HCT116 (cell line): ENCODE results near the gene BBS9. TPM values are rescaled to one million over a fixed set of nuclear protein-coding genes. Genes with fewer than 3 reads are reported as not detected.

ENCODE experiments used
- ATAC-seq: fragments of 200-7000 bp; cut with Tn5 transposase; 2 replicates; pipeline ENCODE4 v1.9.1; 2020; ENCODE audit warnings: mild to moderate bottlenecking, moderate library complexity
- BruUV-seq: library from RNA; stranded (reverse); fragments of 400-500 nt; replicated peaks from 2 replicates; lab custom pipeline; 2021; lab: Mats Ljungman, UMichigan
- CTCF ChIA-PET: fragments of 300-600 bp; sonication (Branson Sonifier 250); formaldehyde crosslinking; loops from one replicate; lab custom pipeline; 2021; ENCODE audit warnings: antibody characterized with exemption; lab: Charles Lee
- POLR2A ChIA-PET: fragments of 300-600, 350-600 bp; sonication (Branson Sonifier 250); formaldehyde crosslinking; loops from one replicate; lab custom pipeline; 2021; ENCODE audit warnings: antibody characterized with exemption; lab: Charles Lee
- RAD21 ChIA-PET, 2 experiments: fragments of 300-600 bp; sonication (Branson Sonifier 250); formaldehyde crosslinking; loops; one replicate each; lab custom pipeline; 2023; ENCODE audit warnings: low total read pairs in 2 of 2; ENCODE audit not compliant: uncharacterized antibody in 2 of 2, unreplicated experiment in 2 of 2, low non-redundant PET in 1 of 2; lab: Charles Lee
- DNase-seq: peaks from one replicate; pipeline ENCODE4 v3.0.0-alpha.2; 2010; ENCODE audit warnings: low read depth, low spot score
- H2AFZ ChIP-seq: fragments of 200-600 bp; shearing (Covaris generic), sonication (generic); 2 replicates; pipeline ENCODE4 v1.6.1; 2017; ENCODE audit warnings: low read depth, mixed run types, mixed read lengths, antibody characterized with exemption, low read length; ENCODE audit not compliant: poor library complexity, severe bottlenecking
- H3K27ac ChIP-seq: 2 replicates; pipeline ENCODE4 v1.5.1; 2012; ENCODE audit warnings: low read depth, low read length
- H3K27me3 ChIP-seq: fragments of 200-600 bp; sonication (generic); 2 replicates; pipeline ENCODE4 v1.6.1; 2016; ENCODE audit warnings: mixed run types, low read length, mixed read lengths; ENCODE audit not compliant: insufficient read depth
- H3K36me3 ChIP-seq, 2 experiments: fragments of 200-500 bp in 1 of 2; fragments of 200-600 bp in 1 of 2; sonication (Bioruptor generic) in 1 of 2; sonication (generic) in 1 of 2; 2 replicates each; pipeline versions ENCODE4 v1.5.1 to v1.6.1; 2014 to 2016; ENCODE audit warnings: low read length in 2 of 2, inconsistent platforms in 1 of 2, mixed read lengths in 1 of 2, mixed run types in 1 of 2; ENCODE audit not compliant: insufficient read depth in 2 of 2, control insufficient read depth in 1 of 2
- H3K4me1 ChIP-seq, 2 experiments: fragments of 200-600 bp in 1 of 2; sonication (generic) in 1 of 2; 2 replicates each; pipeline versions ENCODE4 v1.5.1 to v1.6.1; 2012 to 2017; ENCODE audit warnings: low read length in 2 of 2, inconsistent platforms in 1 of 2, mild to moderate bottlenecking in 1 of 2, mixed read lengths in 1 of 2, mixed run types in 1 of 2, moderate library complexity in 1 of 2; ENCODE audit not compliant: insufficient read depth in 2 of 2, control insufficient read depth in 1 of 2
- H3K4me2 ChIP-seq: fragments of 200-600 bp; sonication (generic); 2 replicates; pipeline ENCODE4 v1.6.1; 2017; ENCODE audit warnings: mixed run types, low read length, mixed read lengths
- H3K4me3 ChIP-seq, 2 experiments: fragments of 200-600 bp in 1 of 2; sonication (generic) in 1 of 2; replicated peaks in 1 of 2; 2 replicates each; pipeline ENCODE4 v1.5.1; 2011 to 2016; ENCODE audit warnings: low read length in 2 of 2, control low read depth in 1 of 2, low read depth in 1 of 2, mild to moderate bottlenecking in 1 of 2, mixed read lengths in 1 of 2, mixed run types in 1 of 2
- H3K79me2 ChIP-seq: fragments of 200-600 bp; sonication (generic); 2 replicates; pipeline ENCODE4 v1.6.1; 2017; ENCODE audit warnings: mild to moderate bottlenecking, mixed run types, low read length, moderate library complexity, mixed read lengths; ENCODE audit not compliant: insufficient read depth
- H3K9ac ChIP-seq: fragments of 200-600 bp; sonication (generic); 2 replicates; pipeline ENCODE4 v1.6.1; 2016; ENCODE audit warnings: low read length, mixed read lengths
- H3K9me2 ChIP-seq: fragments of 200-600 bp; sonication (generic), shearing (Covaris generic); 2 replicates; pipeline ENCODE4 v1.6.1; 2017; ENCODE audit warnings: mixed run types, mild to moderate bottlenecking, moderate library complexity; ENCODE audit not compliant: insufficient read depth
- H3K9me3 ChIP-seq, 2 experiments: fragments of 200-500 bp in 1 of 2; fragments of 200-600 bp in 1 of 2; sonication (Bioruptor generic) in 1 of 2; sonication (generic) in 1 of 2; 2 replicates each; pipeline ENCODE4 v1.6.1; 2014 to 2017; ENCODE audit warnings: low read length in 2 of 2, mixed read lengths in 2 of 2, inconsistent platforms in 1 of 2, low read depth in 1 of 2, mild to moderate bottlenecking in 1 of 2, mixed run types in 1 of 2, moderate library complexity in 1 of 2; ENCODE audit not compliant: control insufficient read depth in 1 of 2, insufficient read depth in 1 of 2
- H4K20me1 ChIP-seq: fragments of 200-600 bp; sonication (generic), shearing (Covaris generic); 2 replicates; pipeline ENCODE4 v1.6.1; 2017; ENCODE audit warnings: mixed run types, mild to moderate bottlenecking, moderate library complexity; ENCODE audit not compliant: insufficient read depth
- CBX3 ChIP-seq: IDR thresholded peaks from 2 replicates; pipeline ENCODE4 v1.6.1; 2012; ENCODE audit warnings: low read depth
- CTCF ChIP-seq, 3 experiments: fragments of 200-600 bp in 1 of 3; sonication (generic) in 1 of 3; IDR thresholded peaks in 2 of 3; conservative IDR thresholded peaks in 1 of 3; 2 replicates each; pipeline ENCODE4 v1.5.1; 2012 to 2017; ENCODE audit warnings: low read depth in 2 of 3, low read length in 2 of 3, antibody characterized with exemption in 1 of 3, borderline replicate concordance in 1 of 3, control low read depth in 1 of 3, mild to moderate bottlenecking in 1 of 3, mixed read lengths in 1 of 3, mixed run types in 1 of 3, moderate library complexity in 1 of 3; ENCODE audit not compliant: insufficient read depth in 1 of 3
- ELF1 ChIP-seq: IDR thresholded peaks from 2 replicates; pipeline ENCODE4 v1.6.1; 2012; ENCODE audit warnings: low read depth, borderline replicate concordance
- EZH2 ChIP-seq: fragments of 200-600 bp; sonication (generic); IDR thresholded peaks from 2 replicates; pipeline ENCODE4 v1.6.1; 2017; ENCODE audit warnings: antibody characterized with exemption, mixed run types
- JUND ChIP-seq: IDR thresholded peaks from 2 replicates; pipeline ENCODE4 v1.6.1; 2012
- MAX ChIP-seq: IDR thresholded peaks from 2 replicates; pipeline ENCODE4 v1.6.1; 2012
- RAD21 ChIP-seq: IDR thresholded peaks from 2 replicates; pipeline ENCODE4 v1.6.1; 2012; ENCODE audit warnings: low read depth, mild to moderate bottlenecking
- REST ChIP-seq: IDR thresholded peaks from 2 replicates; pipeline ENCODE4 v1.6.1; 2012; ENCODE audit warnings: low read depth
- SIN3A ChIP-seq: IDR thresholded peaks from 2 replicates; pipeline ENCODE4 v1.6.1; 2012; ENCODE audit warnings: low read depth
- TCF7L2 ChIP-seq: IDR thresholded peaks from 2 replicates; pipeline ENCODE4 v1.7.0; 2011; ENCODE audit warnings: borderline replicate concordance, inconsistent platforms; ENCODE audit not compliant: insufficient read depth, insufficient read length; ENCODE audit errors: extremely low read depth
- YY1 ChIP-seq: IDR thresholded peaks from 2 replicates; pipeline ENCODE4 v1.6.1; 2011; ENCODE audit warnings: low read length, low read depth, moderate library complexity, mild to moderate bottlenecking; ENCODE audit not compliant: insufficient replicate concordance; ENCODE audit errors: extremely low read depth
- intact Hi-C: fragments of 100-400 bp; cut with micrococcal nuclease; formaldehyde crosslinking; loops from 2 replicates; pipeline ENCODE4 v1.10.0; 2022
- total RNA-seq: library from RNA; stranded (reverse); gene quantifications from one replicate; pipeline ENCODE4 v1.2.1, GENCODE V29; 2021; ENCODE audit not compliant: unreplicated experiment

The BBS9 gene
- total RNA-seq, 1 experiment from 2014 or later, result 7.1 TPM

DNA sequence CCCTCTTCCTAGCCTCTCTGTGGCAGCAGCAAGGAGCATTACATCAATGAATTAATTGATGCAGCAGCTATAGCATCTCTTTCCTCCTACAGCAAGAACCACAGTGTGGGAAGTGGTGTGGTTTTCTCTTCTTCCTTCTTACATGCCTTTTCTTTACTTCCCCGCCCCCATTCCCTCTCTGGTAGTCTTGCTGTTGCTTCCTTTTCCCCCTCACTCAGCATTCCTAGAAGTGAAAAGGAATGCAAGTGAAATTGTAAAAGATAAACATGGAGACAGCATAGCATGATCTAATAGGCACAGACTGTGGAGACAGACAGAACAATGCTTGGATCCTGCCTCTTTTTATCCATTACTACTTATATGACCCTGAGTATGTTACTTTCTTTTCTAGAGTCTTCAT, 405.5 kb downstream of the BBS9 start:
- Histone ChIP-seq H3K27me3 (no peaks in the 10 kb centered on the region), H3K4me1 (no peaks in the 10 kb centered on the region), H3K9me2 (no peaks in the 10 kb centered on the region), H2AFZ (no peak overlapping the region), H4K20me1 (no peaks in the 10 kb centered on the region), H3K4me2 (no peak overlapping the region), H3K9ac (no peak overlapping the region), H3K4me3 (no peak overlapping the region), H3K79me2 (no peaks in the 10 kb centered on the region), H3K9me3 (peaks cover 0 to 5% of the 10 kb centered on the region in 2 experiments; a peak in 1 of 4 replicates), H3K27ac (no peak overlapping the region), H3K36me3 (no peaks in the 10 kb centered on the region)
- no TSS peak for BruUV-seq
- TF ChIP-seq ELF1 (no peak), EZH2 (no peak), CTCF (IDR thresholded peaks at IDR 0.05 in 2 of 3, conservative IDR thresholded peaks at IDR 0.05 in 1 of 3; ENCODE audit: borderline replicate concordance in 1 of 3, insufficient read depth in 1 of 3, low read depth in 2 of 3, low read length in 2 of 3) (no peak), YY1 (no peak)
- CTCF ChIA-PET, result no interaction called here
- intact Hi-C loops, result no loop called here
- no peak for DNase-seq
- RAD21 ChIA-PET, result no interaction called here
- POLR2A ChIA-PET, result no interaction called here
- no peak for ATAC-seq

- intact Hi-C loops, result no loop called here
- no peak for TF ChIP-seq MAX
- no peak for TF ChIP-seq REST
- TF ChIP-seq CTCF (IDR thresholded peaks at IDR 0.05 in 2 of 3, conservative IDR thresholded peaks at IDR 0.05 in 1 of 3; ENCODE audit: borderline replicate concordance in 1 of 3, insufficient read depth in 1 of 3, low read depth in 2 of 3, low read length in 2 of 3), result no peak
- no peak for TF ChIP-seq EZH2
- no peak for TF ChIP-seq CBX3
- TF ChIP-seq JUND, result no peak
- TF ChIP-seq TCF7L2, result no peak
- no peak for TF ChIP-seq RAD21
- TF ChIP-seq SIN3A, result no peak
- RAD21 ChIA-PET, result no interaction called here
- Histone ChIP-seq H3K79me2 (no peaks in the 10 kb centered on the region), H3K27me3 (no peaks in the 10 kb centered on the region), H4K20me1 (no peaks in the 10 kb centered on the region), H3K4me3 (no peak overlapping the region), H3K27ac (no peak overlapping the region), H3K36me3 (no peaks in the 10 kb centered on the region), H2AFZ (no peak overlapping the region), H3K9me2 (no peaks in the 10 kb centered on the region), H3K9me3 (peaks cover 0 to 5% of the 10 kb centered on the region in 2 experiments; a peak in 1 of 4 replicates), H3K9ac (no peak overlapping the region), H3K4me2 (no peak overlapping the region), H3K4me1 (no peaks in the 10 kb centered on the region)
- POLR2A ChIA-PET, result no interaction called here
- no TSS peak for BruUV-seq
- CTCF ChIA-PET, result no interaction called here
- ATAC-seq, result no peak
- DNase-seq, result no peak
These were observed 406.6 kb downstream of the BBS9 start for GRCh38 chr7:33535989-33536388.
